ENCODE results near the gene C1R.
A peak's percentile ranks its signal among the peaks of the same experiment; 100 is the strongest.

The C1R gene

GRCh38 chr12:7092229-7092985 lies at the start of gene C1R:
Gene C1R (minus strand): TSS chr12:7092445. CDS start chr12:7092388, 57 bp downstream.
- peak; percentile 32 for DNase-seq (ENCODE audit: low read depth)

GRCh38 chr12:7141351-7142005 lies 49.2 kb upstream of the C1R start:
- no peak for DNase-seq (ENCODE audit: low read depth)

- no peak for DNase-seq (ENCODE audit: low read depth)
Observed at GRCh38 chr12:7139200-7139599, 47.0 kb upstream of the C1R start.

- no peak for DNase-seq (ENCODE audit: low read depth)
Observed at GRCh38 chr12:7137908-7138307, 45.7 kb upstream of the C1R start.

GRCh38 chr12:7136676-7137075 lies 44.4 kb upstream of the C1R start:
- DNase-seq (ENCODE audit: low read depth): no peak

GRCh38 chr12:7136071-7136470 lies 43.8 kb upstream of the C1R start:
- DNase-seq (ENCODE audit: low read depth): no peak

- DNase-seq (ENCODE audit: low read depth): no peak
Observed at GRCh38 chr12:7134396-7135166, 42.3 kb upstream of the C1R start.

- no peak for DNase-seq (ENCODE audit: low read depth)
Observed at GRCh38 chr12:7131502-7131866, 39.2 kb upstream of the C1R start.

- DNase-seq (ENCODE audit: low read depth): peak; percentile 36
Observed at GRCh38 chr12:7130701-7131501, 38.7 kb upstream of the C1R start.

GRCh38 chr12:7129872-7130691 lies 37.8 kb upstream of the C1R start, which contains the start of gene CLSTN3:
Gene CLSTN3 (plus strand): TSS chr12:7130371. CDS start chr12:7130649, 278 bp downstream.
- peak; percentile 73 for DNase-seq (ENCODE audit: low read depth)

- no peak for DNase-seq (ENCODE audit: low read depth)
Observed at GRCh38 chr12:7129287-7129871, 37.1 kb upstream of the C1R start.

GRCh38 chr12:7128681-7129286 lies 36.5 kb upstream of the C1R start, which contains the start of gene RBP5:
Gene RBP5 (minus strand): TSS chr12:7128889. CDS start chr12:7128775, 114 bp downstream.
- DNase-seq (ENCODE audit: low read depth): no peak

GRCh38 chr12:7127916-7128626 lies 35.8 kb upstream of the C1R start:
- DNase-seq (ENCODE audit: low read depth): no peak

GRCh38 chr12:7125632-7126227 lies 33.5 kb upstream of the C1R start:
- DNase-seq (ENCODE audit: low read depth): no peak

- DNase-seq (ENCODE audit: low read depth): no peak
Observed at GRCh38 chr12:7123806-7124522, 31.7 kb upstream of the C1R start.

GRCh38 chr12:7122811-7123769 lies 30.8 kb upstream of the C1R start:
- no peak for DNase-seq (ENCODE audit: low read depth)

- DNase-seq (ENCODE audit: low read depth): no peak
Observed at GRCh38 chr12:7121324-7121723, 29.1 kb upstream of the C1R start.
